AG04450 (cell line): Measurements from ENCODE around the gene HS6ST3. TPM values are rescaled to one million over a fixed set of nuclear protein-coding genes. Genes with fewer than 3 reads are reported as not detected.

Experiments
- CTCF ChIA-PET: fragments of 300-600, 350-600 bp; formaldehyde crosslinking; extraction: SDS; loops from one replicate; lab custom pipeline; 2022; ENCODE audit warnings: antibody characterized with exemption, inconsistent platforms; lab: Charles Lee
- POLR2A ChIA-PET: fragments of 350-600 bp; formaldehyde crosslinking; extraction: SDS; loops from one replicate; lab custom pipeline; 2021; ENCODE audit warnings: antibody characterized with exemption, inconsistent platforms; lab: Yijun Ruan, JAX
- DNase-seq: peaks from one replicate; pipeline ENCODE4 v3.0.0-alpha.2; 2011; ENCODE audit warnings: low read depth, low spot score
- H3K27ac ChIP-seq: one replicate; pipeline ENCODE4 v1.5.1; 2012; ENCODE audit warnings: low read depth, low read length, control low read depth
- H3K27me3 ChIP-seq: one replicate; pipeline ENCODE4 v1.6.0; 2012; ENCODE audit warnings: low read length; ENCODE audit not compliant: control insufficient read depth, insufficient read depth
- H3K4me3 ChIP-seq: 2 replicates; pipeline ENCODE4 v1.5.1; 2011; ENCODE audit warnings: mild to moderate bottlenecking, low read depth, low read length, control low read depth
- H3K9me3 ChIP-seq: 2 replicates; pipeline ENCODE4 v1.5.1; 2012; ENCODE audit warnings: low read length; ENCODE audit not compliant: control insufficient read depth, insufficient read depth
- polyA plus RNA-seq: library from polyadenylated mRNA; depleted of rRNA; stranded (reverse); fragments of >200 nt; gene quantifications from 2 replicates; pipeline ENCODE4 v1.2.3, GENCODE V29; 2011
- TF ChIP-seq, protein P1 (sequence below): IDR thresholded peaks from 2 replicates; pipeline ENCODE4 v1.5.1; 2011; ENCODE audit warnings: low read depth, low read length, control low read depth, inconsistent platforms

The HS6ST3 gene
- polyA plus RNA-seq, 1 experiment: not detected

DNA sequence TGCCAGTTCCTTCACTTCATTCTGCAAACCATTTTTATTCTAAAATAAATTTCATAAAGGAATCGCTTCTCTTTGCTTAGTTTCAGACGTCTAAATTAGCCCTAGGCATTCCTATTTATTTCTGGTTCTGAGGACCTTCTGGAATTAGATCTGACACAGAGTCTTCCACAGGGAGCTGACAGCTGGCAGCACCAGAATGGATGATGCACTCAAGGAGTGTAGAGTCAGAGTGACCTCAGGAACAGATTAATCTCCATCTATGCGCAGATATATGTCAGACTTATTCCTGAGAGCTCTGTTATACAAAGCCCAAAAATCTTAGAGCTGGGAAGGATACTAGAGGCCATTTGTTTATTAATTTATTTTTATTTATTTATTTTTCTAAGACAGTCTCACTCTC, 450.8 kb downstream of the HS6ST3 start:
- POLR2A ChIA-PET: no interaction called here
- TF ChIP-seq, protein P1, sequence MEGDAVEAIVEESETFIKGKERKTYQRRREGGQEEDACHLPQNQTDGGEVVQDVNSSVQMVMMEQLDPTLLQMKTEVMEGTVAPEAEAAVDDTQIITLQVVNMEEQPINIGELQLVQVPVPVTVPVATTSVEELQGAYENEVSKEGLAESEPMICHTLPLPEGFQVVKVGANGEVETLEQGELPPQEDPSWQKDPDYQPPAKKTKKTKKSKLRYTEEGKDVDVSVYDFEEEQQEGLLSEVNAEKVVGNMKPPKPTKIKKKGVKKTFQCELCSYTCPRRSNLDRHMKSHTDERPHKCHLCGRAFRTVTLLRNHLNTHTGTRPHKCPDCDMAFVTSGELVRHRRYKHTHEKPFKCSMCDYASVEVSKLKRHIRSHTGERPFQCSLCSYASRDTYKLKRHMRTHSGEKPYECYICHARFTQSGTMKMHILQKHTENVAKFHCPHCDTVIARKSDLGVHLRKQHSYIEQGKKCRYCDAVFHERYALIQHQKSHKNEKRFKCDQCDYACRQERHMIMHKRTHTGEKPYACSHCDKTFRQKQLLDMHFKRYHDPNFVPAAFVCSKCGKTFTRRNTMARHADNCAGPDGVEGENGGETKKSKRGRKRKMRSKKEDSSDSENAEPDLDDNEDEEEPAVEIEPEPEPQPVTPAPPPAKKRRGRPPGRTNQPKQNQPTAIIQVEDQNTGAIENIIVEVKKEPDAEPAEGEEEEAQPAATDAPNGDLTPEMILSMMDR: no peak
- CTCF ChIA-PET: no interaction called here

DNA sequence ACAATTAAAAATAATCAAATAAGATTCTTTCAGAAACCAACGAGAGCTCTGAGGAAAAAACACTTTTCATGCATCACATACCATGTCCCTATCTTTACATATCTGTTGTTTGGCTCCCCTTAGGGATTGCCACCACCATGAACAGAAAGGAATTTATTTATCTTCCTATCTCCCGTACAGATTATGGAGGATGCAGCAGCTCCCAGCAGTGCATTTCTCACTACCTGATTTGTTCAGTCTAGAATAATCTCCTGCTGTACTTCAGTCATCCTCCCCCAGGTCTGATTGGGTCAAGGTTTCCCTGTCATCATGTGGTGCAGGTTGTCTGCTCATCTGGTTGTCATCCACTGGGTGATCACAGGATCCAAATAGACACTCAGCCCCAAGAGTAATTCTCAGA, 453.1 kb downstream of the HS6ST3 start:
- ChIA-PET POLR2A (no interaction called here), CTCF (no interaction called here)
- H3K4me3 ChIP-seq: no peak overlapping the region
- H3K27me3 ChIP-seq: no peaks in the 10 kb centered on the region
- TF ChIP-seq, protein P1: no peak
- no peak for DNase-seq
- no peak overlapping the region for H3K27ac ChIP-seq
- H3K9me3 ChIP-seq: peaks cover 3% of the 10 kb centered on the region; the same call in 1 of the 2 replicates

More for the DNA sequence above, 450.8 kb downstream of the HS6ST3 start:
- no peak overlapping the region for H3K27ac ChIP-seq
- peaks cover 4% of the 10 kb centered on the region; the same call in 1 of the 2 replicates for H3K9me3 ChIP-seq
- no peak overlapping the region for H3K4me3 ChIP-seq
- no peak for DNase-seq
- no peaks in the 10 kb centered on the region for H3K27me3 ChIP-seq

DNA sequence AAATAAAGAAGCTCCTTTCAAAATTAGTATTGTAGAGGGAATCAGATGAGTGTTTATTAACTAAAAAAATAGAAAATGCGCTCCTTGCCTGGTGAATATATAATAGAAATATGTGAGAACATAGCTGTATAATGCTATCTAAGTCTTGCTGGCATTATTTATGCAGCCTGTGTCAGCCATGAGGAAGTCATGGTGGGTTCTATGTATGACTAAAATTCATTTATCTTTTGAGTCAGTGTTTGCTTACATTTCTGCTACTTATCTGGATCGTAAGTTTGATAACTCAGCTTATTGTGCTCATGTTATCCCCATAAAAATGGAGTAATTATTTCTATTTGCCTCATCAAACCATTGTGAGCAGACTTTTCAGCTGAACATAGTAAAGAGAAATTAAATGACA, 455.1 kb downstream of the HS6ST3 start:
- ChIA-PET CTCF (no interaction called here), POLR2A (no interaction called here)
- no peak for DNase-seq
- H3K4me3 ChIP-seq: no peak overlapping the region
- H3K9me3 ChIP-seq: peaks cover 3% of the 10 kb centered on the region; the same call in 1 of the 2 replicates
- TF ChIP-seq, protein P1: no peak
- H3K27ac ChIP-seq: no peak overlapping the region
- no peaks in the 10 kb centered on the region for H3K27me3 ChIP-seq

DNA sequence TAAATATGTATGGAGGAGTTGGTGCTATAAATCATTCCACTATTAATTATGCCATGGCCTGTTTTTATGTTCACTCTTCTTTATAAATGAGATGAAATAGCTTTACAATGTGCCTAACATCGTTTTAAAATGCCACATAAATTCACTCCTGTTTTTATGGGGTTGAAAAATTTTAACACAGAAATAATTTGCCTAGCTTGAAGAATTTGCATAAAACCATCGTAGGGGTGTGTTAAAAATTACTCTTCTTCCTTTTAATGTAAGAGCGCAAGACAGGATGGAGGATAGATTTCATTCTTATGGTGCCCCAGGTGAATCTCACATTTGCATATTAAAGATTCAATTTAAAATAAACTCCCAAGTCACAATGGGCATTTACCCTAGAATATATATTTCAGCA, 456.6 kb downstream of the HS6ST3 start:
- TF ChIP-seq, protein P1: no peak
- no peak for DNase-seq
- ChIA-PET CTCF (no interaction called here), POLR2A (no interaction called here)
- no peaks in the 10 kb centered on the region for H3K27me3 ChIP-seq
- H3K9me3 ChIP-seq: peaks cover 7% of the 10 kb centered on the region; the same call in 1 of the 2 replicates
- H3K4me3 ChIP-seq: no peak overlapping the region
- no peak overlapping the region for H3K27ac ChIP-seq

DNA sequence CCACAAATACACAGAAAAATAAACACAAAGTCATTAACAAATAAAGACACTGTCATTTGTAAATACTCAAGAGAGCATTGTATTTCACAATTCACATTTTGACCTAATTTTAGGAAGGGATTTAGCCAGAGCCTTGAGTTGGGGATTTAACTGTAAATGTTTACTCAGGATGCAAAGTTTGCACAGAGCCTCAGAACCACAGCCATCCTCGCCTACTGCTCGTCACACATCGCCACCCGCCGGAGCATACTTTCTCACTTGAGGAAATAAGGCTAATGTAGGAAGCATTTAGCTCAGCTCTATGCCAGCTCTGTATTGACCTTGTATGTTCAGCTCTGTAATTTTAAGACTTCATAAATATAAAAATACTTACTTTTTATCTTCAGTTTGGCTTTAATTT, 461.6 kb downstream of the HS6ST3 start:
- Histone ChIP-seq H3K4me3 (no peak overlapping the region), H3K27me3 (no peaks in the 10 kb centered on the region), H3K27ac (no peak overlapping the region), H3K9me3 (peaks cover 16% of the 10 kb centered on the region; the same call in 1 of the 2 replicates)
- CTCF ChIA-PET: no interaction called here
- no peak for DNase-seq
- TF ChIP-seq, protein P1: no peak
- POLR2A ChIA-PET: interaction anchor here (0.5 kb wide), 1 partner anchor 388 kb away, joined by 5 read pairs; no protein-coding TSS in a partner anchor
